ENCODE measurements around the gene CDPF1. TPM values are rescaled to one million over a fixed set of nuclear protein-coding genes. Genes with fewer than 3 reads are reported as not detected.
"Not testable (repeated sequence)": the region's sequence is repeated elsewhere in the genome, so short reads cannot be mapped to it uniquely, and the experiment has no call there.

CDPF1 gene
- total RNA-seq, 1 experiment from 2014 or later = 16.3 TPM

- TF ChIP-seq POLR2AphosphoS5 (IDR thresholded peaks at IDR 0.05; ENCODE audit: low read depth, low read length) (peak; percentile 91), EGR1 (IDR thresholded peaks at IDR 0.05; ENCODE audit: low read depth) (peak; percentile 35; the same call in 1 of the 2 replicates), EZH2 (IDR thresholded peaks at IDR 0.05) (no peak), CBX3 (IDR thresholded peaks at IDR 0.05; ENCODE audit: low read depth) (0 out of 2 replicates have a peak, but pooled peaks have one; percentile 19), SP1 (IDR thresholded peaks at IDR 0.05; ENCODE audit: low read depth) (peak; percentile 41; the same call in 1 of the 2 replicates)
These were observed 17.6 kb upstream of the CDPF1 start, which contains the start of gene TTC38 (continued) for GRCh38 chr22:46267431-46268279.

- intact Hi-C loops (cut with micrococcal nuclease); BruUV-seq (replicated peaks); H3K27me3 ChIP-seq (ENCODE audit: insufficient read depth, low read length); CTCF ChIA-PET; H3K27ac ChIP-seq (ENCODE audit: low read depth, low read length); DNase-seq (ENCODE audit: low read depth, low spot score); H4K20me1 ChIP-seq (ENCODE audit: insufficient read depth); H3K4me3 ChIP-seq (replicated peaks in 1 of 2; ENCODE audit: low read depth in 1 of 2, low read length in 2 of 2); H3K79me2 ChIP-seq (ENCODE audit: insufficient read depth, low read length); POLR2A ChIA-PET; H3K36me3 ChIP-seq (ENCODE audit: control insufficient read depth in 1 of 2, insufficient read depth in 2 of 2, low read length in 2 of 2); H3K9me3 ChIP-seq (ENCODE audit: control insufficient read depth in 1 of 2, insufficient read depth in 1 of 2, low read depth in 1 of 2, low read length in 2 of 2); H2AFZ ChIP-seq (ENCODE audit: low read depth, low read length, poor library complexity, severe bottlenecking); RAD21 ChIA-PET (ENCODE audit: low non-redundant PET in 1 of 2, low total read pairs in 2 of 2, uncharacterized antibody in 2 of 2, unreplicated experiment in 2 of 2); H3K9me2 ChIP-seq (ENCODE audit: insufficient read depth); ATAC-seq; H3K9ac ChIP-seq (ENCODE audit: low read length); H3K4me2 ChIP-seq (ENCODE audit: low read length): not testable (repeated sequence)
- peaks cover 8 to 25% of the 10 kb centered on the region in 2 experiments for H3K4me1 ChIP-seq (ENCODE audit: control insufficient read depth in 1 of 2, insufficient read depth in 2 of 2, low read length in 2 of 2)
These were observed 15.5 kb upstream of the CDPF1 start for GRCh38 chr22:46265627-46266026.

- H3K9me3 ChIP-seq (ENCODE audit: control insufficient read depth in 1 of 2, insufficient read depth in 1 of 2, low read depth in 1 of 2, low read length in 2 of 2); H3K27ac ChIP-seq (ENCODE audit: low read depth, low read length); H4K20me1 ChIP-seq (ENCODE audit: insufficient read depth); BruUV-seq (replicated peaks); H3K79me2 ChIP-seq (ENCODE audit: insufficient read depth, low read length); H3K4me2 ChIP-seq (ENCODE audit: low read length); H3K4me3 ChIP-seq (replicated peaks in 1 of 2; ENCODE audit: low read depth in 1 of 2, low read length in 2 of 2); H3K27me3 ChIP-seq (ENCODE audit: insufficient read depth, low read length); POLR2A ChIA-PET; H2AFZ ChIP-seq (ENCODE audit: low read depth, low read length, poor library complexity, severe bottlenecking); ATAC-seq; CTCF ChIA-PET; H3K9me2 ChIP-seq (ENCODE audit: insufficient read depth); H3K9ac ChIP-seq (ENCODE audit: low read length); DNase-seq (ENCODE audit: low read depth, low spot score); H3K36me3 ChIP-seq (ENCODE audit: control insufficient read depth in 1 of 2, insufficient read depth in 2 of 2, low read length in 2 of 2); RAD21 ChIA-PET (ENCODE audit: low non-redundant PET in 1 of 2, low total read pairs in 2 of 2, uncharacterized antibody in 2 of 2, unreplicated experiment in 2 of 2); intact Hi-C loops (cut with micrococcal nuclease): not testable (repeated sequence)
- H3K4me1 ChIP-seq (ENCODE audit: control insufficient read depth in 1 of 2, insufficient read depth in 2 of 2, low read length in 2 of 2) = peaks cover 8 to 25% of the 10 kb centered on the region in 2 experiments
These were observed 14.4 kb upstream of the CDPF1 start for GRCh38 chr22:46264520-46264919.

Measured in HCT116 (cell line).